GM10266 (cell line): ENCODE results near the gene ST3GAL5.

Experiments
- DNase-seq: peaks from one replicate; pipeline ENCODE4 v3.0.0; 2012; ENCODE audit errors: extremely low spot score
- CTCF ChIP-seq: IDR thresholded peaks from 2 replicates; pipeline ENCODE4 v1.5.1; 2012; ENCODE audit warnings: mild to moderate bottlenecking, low read depth; ENCODE audit not compliant: control insufficient read depth, insufficient read depth; ENCODE audit errors: missing control alignments

The ST3GAL5 gene

GRCh38 chr2:85852152-85852840, 36.5 kb downstream of the ST3GAL5 start:
- no peak for TF ChIP-seq CTCF
- DNase-seq, result no peak

GRCh38 chr2:85851253-85852151, 37.3 kb downstream of the ST3GAL5 start:
- no peak for TF ChIP-seq CTCF
- DNase-seq, result no peak

GRCh38 chr2:85850451-85850850, 38.3 kb downstream of the ST3GAL5 start:
- no peak for TF ChIP-seq CTCF
- DNase-seq, result no peak

- no peak for DNase-seq
- no peak for TF ChIP-seq CTCF
Measured at GRCh38 chr2:85847051-85847588, 41.7 kb downstream of the ST3GAL5 start.

- TF ChIP-seq CTCF, result no peak
- no peak for DNase-seq
Measured at GRCh38 chr2:85846411-85846810, 42.4 kb downstream of the ST3GAL5 start.

- no peak for TF ChIP-seq CTCF
- no peak for DNase-seq
Measured at GRCh38 chr2:85844486-85844885, 44.3 kb downstream of the ST3GAL5 start.
